ENCODE data around the gene DYNC2LI1.

GRCh38 chr2:43854671-43855070 is 80.8 kb downstream of the DYNC2LI1 start:
- TF ChIP-seq CTCF (IDR thresholded peaks at IDR 0.05) (no peak), EZH2 (IDR thresholded peaks at IDR 0.05; ENCODE audit: borderline replicate concordance, insufficient read depth, low read depth, low read length, poor library complexity, severe bottlenecking) (no peak)

All from B cell (primary cell).